ENCODE measurements around the gene HOXC12. TPM values are rescaled to one million over a fixed set of nuclear protein-coding genes. Genes with fewer than 3 reads are reported as not detected.

HOXC12 gene
- total RNA-seq, 1 donor from 2014 or later: not detected

GRCh38 chr12:53939141-53940108 is 15.3 kb upstream of the HOXC12 start:
- intact Hi-C loops (cut with DNase I): no loop called here
- H3K36me3 ChIP-seq: no peaks in the 10 kb centered on the region

GRCh38 chr12:53940443-53941014 is 14.2 kb upstream of the HOXC12 start:
- H3K4me3 ChIP-seq: no peak overlapping the region
- ATAC-seq: no peak
- TF ChIP-seq CTCF (IDR thresholded peaks at IDR 0.05): no peak
- peaks cover 6% of the 10 kb centered on the region for H3K4me1 ChIP-seq
- no peaks in the 10 kb centered on the region for H3K36me3 ChIP-seq
- H3K27ac ChIP-seq: no peak overlapping the region
- peaks cover 100% of the 10 kb centered on the region for H3K27me3 ChIP-seq
- intact Hi-C loops (cut with DNase I): no loop called here
- DNase-seq: no peak
- H3K9me3 ChIP-seq: no peaks in the 10 kb centered on the region

More at GRCh38 chr12:53939141-53940108, 15.3 kb upstream of the HOXC12 start:
- Histone ChIP-seq H3K4me1 (peaks cover 6% of the 10 kb centered on the region), H3K9me3 (no peaks in the 10 kb centered on the region), H3K27ac (no peak overlapping the region), H3K4me3 (no peak overlapping the region), H3K27me3 (peaks cover 100% of the 10 kb centered on the region)
- no peak for TF ChIP-seq CTCF (IDR thresholded peaks at IDR 0.05)
- DNase-seq (no peak), ATAC-seq (peak; percentile 74)

DNA sequence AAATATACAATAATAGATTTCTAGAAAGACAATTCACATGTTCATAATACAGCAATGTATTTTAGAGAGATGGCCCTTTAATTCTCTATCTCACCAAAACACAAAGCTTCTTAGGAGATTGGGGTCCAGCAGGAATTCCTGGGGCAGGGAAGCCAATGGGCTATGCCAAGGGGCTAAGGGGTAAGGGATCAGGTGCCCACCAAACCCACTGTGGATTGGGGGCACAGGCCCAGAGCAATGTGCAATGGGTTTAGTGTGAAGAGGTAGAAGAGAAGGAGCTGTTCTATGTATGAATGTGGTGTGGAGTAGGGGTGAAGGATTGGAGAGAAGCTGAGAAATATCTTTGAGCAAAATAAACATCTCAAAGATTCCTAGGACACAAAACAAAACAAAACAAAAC is 13.5 kb upstream of the HOXC12 start:
- DNase-seq (no peak), ATAC-seq (no peak)
- Histone ChIP-seq H3K36me3 (no peaks in the 10 kb centered on the region), H3K4me1 (peaks cover 6% of the 10 kb centered on the region), H3K27ac (no peak overlapping the region), H3K9me3 (no peaks in the 10 kb centered on the region), H3K27me3 (peaks cover 100% of the 10 kb centered on the region), H3K4me3 (no peak overlapping the region)
- no peak for TF ChIP-seq CTCF (IDR thresholded peaks at IDR 0.05)
- intact Hi-C loops (cut with DNase I): no loop called here

- peaks cover 6% of the 10 kb centered on the region for H3K4me1 ChIP-seq
- no peak overlapping the region for H3K4me3 ChIP-seq
- DNase-seq: no peak
- no peak for ATAC-seq
- no peak overlapping the region for H3K27ac ChIP-seq
- no peak for TF ChIP-seq CTCF (IDR thresholded peaks at IDR 0.05)
- intact Hi-C loops (cut with DNase I): no loop called here
- H3K9me3 ChIP-seq: no peaks in the 10 kb centered on the region
- peaks cover 100% of the 10 kb centered on the region for H3K27me3 ChIP-seq
- H3K36me3 ChIP-seq: no peaks in the 10 kb centered on the region
Observed at GRCh38 chr12:53941750-53942149, 13.0 kb upstream of the HOXC12 start.

DNA sequence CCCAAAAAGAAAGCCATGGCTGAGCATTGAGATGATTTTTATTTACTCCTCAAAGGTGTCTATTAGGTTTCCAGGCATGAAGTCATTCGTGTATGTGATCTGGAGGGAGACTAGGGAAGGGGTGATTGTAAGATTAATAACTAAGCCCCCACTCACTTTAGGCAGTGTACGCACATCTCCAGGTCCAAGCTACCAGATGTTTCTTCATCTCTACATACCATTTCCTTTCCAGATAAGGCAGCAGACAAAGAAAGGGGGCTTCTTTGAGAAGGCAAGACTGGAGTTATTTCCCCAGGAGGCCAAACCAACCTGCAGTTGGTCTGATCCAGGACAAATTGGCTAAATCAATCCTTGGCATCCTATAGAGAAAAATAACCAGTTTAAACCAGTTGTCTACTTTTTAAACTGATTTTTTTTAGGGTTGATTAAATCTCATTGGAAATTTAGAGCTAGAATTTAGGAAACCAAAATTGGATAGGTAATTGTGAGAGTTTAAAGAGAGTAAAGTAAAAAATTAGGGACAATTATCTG is 12.2 kb upstream of the HOXC12 start:
- no peak for ATAC-seq
- intact Hi-C loops (cut with DNase I): no loop called here
- H3K36me3 ChIP-seq: no peaks in the 10 kb centered on the region
- peaks cover 97% of the 10 kb centered on the region for H3K27me3 ChIP-seq
- no peaks in the 10 kb centered on the region for H3K9me3 ChIP-seq
- TF ChIP-seq CTCF (IDR thresholded peaks at IDR 0.05): no peak
- H3K4me3 ChIP-seq: no peak overlapping the region
- no peak for DNase-seq
- peaks cover 6% of the 10 kb centered on the region for H3K4me1 ChIP-seq
- H3K27ac ChIP-seq: no peak overlapping the region
